Osteoblast (primary cell): ENCODE results near the gene POU6F2. TPM values are rescaled to one million over a fixed set of nuclear protein-coding genes. Genes with fewer than 3 reads are reported as not detected.

ENCODE experiments used
- DNase-seq: peaks from one replicate; pipeline ENCODE4 v3.0.0; 2011; ENCODE audit warnings: low spot score, mixed read lengths; ENCODE audit not compliant: insufficient read length; ENCODE audit errors: missing footprints
- H2AFZ ChIP-seq: 2 replicates; pipeline ENCODE4 v1.6.0; 2011; ENCODE audit warnings: mild to moderate bottlenecking, low read length
- H3K27ac ChIP-seq: 2 replicates; pipeline ENCODE4 v1.5.1; 2011; ENCODE audit warnings: mild to moderate bottlenecking, low read depth, low read length, moderate library complexity
- H3K27me3 ChIP-seq: 2 replicates; pipeline ENCODE4 v1.6.0; 2012; ENCODE audit warnings: mild to moderate bottlenecking, control low read depth, inconsistent platforms, low read length, moderate library complexity; ENCODE audit not compliant: insufficient read depth
- H3K36me3 ChIP-seq: 2 replicates; pipeline ENCODE4 v1.5.1; 2011; ENCODE audit warnings: mild to moderate bottlenecking, low read length, control low read depth, moderate library complexity; ENCODE audit not compliant: insufficient read depth
- H3K4me1 ChIP-seq: 2 replicates; pipeline ENCODE4 v1.5.1; 2011; ENCODE audit warnings: mild to moderate bottlenecking, low read length, control low read depth, moderate library complexity; ENCODE audit not compliant: insufficient read depth
- H3K4me2 ChIP-seq: 2 replicates; pipeline ENCODE4 v1.6.0; 2011; ENCODE audit warnings: mild to moderate bottlenecking, low read length; ENCODE audit not compliant: insufficient read depth
- H3K4me3 ChIP-seq: fragments of 200-600 bp; sonication (generic); 3 replicates; pipeline ENCODE4 v1.5.1; 2012; ENCODE audit warnings: mild to moderate bottlenecking, low read length, inconsistent platforms; ENCODE audit not compliant: insufficient read depth
- H3K79me2 ChIP-seq: 2 replicates; pipeline ENCODE4 v1.6.0; 2012; ENCODE audit warnings: mild to moderate bottlenecking, low read length, control low read depth, inconsistent platforms; ENCODE audit not compliant: insufficient read depth
- H3K9me3 ChIP-seq: 2 replicates; pipeline ENCODE4 v1.5.1; 2011; ENCODE audit warnings: low read depth, low read length, control low read depth
- H4K20me1 ChIP-seq: 2 replicates; pipeline ENCODE4 v1.6.0; 2012; ENCODE audit warnings: mild to moderate bottlenecking, low read length, control low read depth; ENCODE audit not compliant: insufficient read depth
- CTCF ChIP-seq: IDR thresholded peaks from 2 replicates; pipeline ENCODE4 v1.5.1; 2011; ENCODE audit warnings: mild to moderate bottlenecking, low read depth, low read length, moderate library complexity; ENCODE audit errors: extremely low read depth
- total RNA-seq: library from RNA; depleted of rRNA; stranded (reverse); fragments of >200 nt; gene quantifications from 2 replicates; pipeline ENCODE4 v1.2.3, GENCODE V29; 2012

POU6F2 gene
- total RNA-seq, 1 donor: not detected

DNA sequence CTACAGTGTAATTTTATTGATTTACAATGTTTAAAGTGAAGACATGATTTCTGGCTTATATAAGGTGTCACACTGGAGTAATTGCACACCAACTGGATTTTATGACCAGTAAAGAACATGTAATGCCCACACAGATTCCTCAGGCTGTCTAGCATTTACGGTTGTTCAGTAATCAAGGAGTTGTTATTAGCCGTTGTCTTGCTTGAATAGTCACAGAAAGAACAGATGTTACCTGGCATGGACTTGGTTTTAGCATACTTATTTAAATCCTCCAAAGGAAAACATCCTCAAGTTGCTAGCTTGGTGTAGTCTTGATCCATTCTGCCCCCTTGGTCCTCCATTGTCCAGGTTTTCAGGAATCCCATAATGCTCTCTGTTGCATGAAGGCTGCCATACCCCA is 65.8 kb downstream of the POU6F2 start:
- H3K4me1 ChIP-seq: no peaks in the 10 kb centered on the region
- H4K20me1 ChIP-seq: no peaks in the 10 kb centered on the region
- H3K36me3 ChIP-seq: no peaks in the 10 kb centered on the region
- no peaks in the 10 kb centered on the region for H3K9me3 ChIP-seq
- no peak overlapping the region for H3K27ac ChIP-seq
- no peak overlapping the region for H3K4me3 ChIP-seq
- DNase-seq: no peak
- H3K4me2 ChIP-seq: no peak overlapping the region
- H3K27me3 ChIP-seq: no peaks in the 10 kb centered on the region
- no peaks in the 10 kb centered on the region for H3K79me2 ChIP-seq
- H2AFZ ChIP-seq: no peak overlapping the region
- TF ChIP-seq CTCF: no peak

GRCh38 chr7:39044489-39044888 is 66.8 kb downstream of the POU6F2 start:
- Histone ChIP-seq H3K4me2 (no peak overlapping the region), H2AFZ (no peak overlapping the region), H3K27me3 (no peaks in the 10 kb centered on the region), H4K20me1 (no peaks in the 10 kb centered on the region), H3K27ac (no peak overlapping the region), H3K4me3 (no peak overlapping the region), H3K4me1 (no peaks in the 10 kb centered on the region), H3K36me3 (no peaks in the 10 kb centered on the region), H3K9me3 (no peaks in the 10 kb centered on the region), H3K79me2 (no peaks in the 10 kb centered on the region)
- DNase-seq: no peak
- TF ChIP-seq CTCF: no peak

DNA sequence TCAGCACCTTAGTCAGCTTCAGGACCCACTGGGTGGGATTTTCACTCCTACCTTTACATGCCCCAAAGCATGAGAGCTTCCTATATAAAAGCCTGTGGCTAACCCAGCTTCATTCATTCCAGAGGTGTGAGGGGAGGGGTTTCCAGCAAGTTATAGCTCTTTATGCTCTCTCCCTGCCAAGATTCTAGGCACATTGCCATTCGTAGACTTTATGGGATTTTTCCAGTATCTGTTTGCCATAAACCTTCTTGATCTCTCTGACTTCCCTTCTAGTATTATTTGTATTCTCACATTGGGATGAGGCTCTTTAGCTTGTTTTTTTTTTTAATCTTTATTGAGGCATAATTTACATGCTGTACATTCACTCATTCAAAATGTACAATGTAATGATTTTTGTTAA is 67.5 kb downstream of the POU6F2 start:
- Histone ChIP-seq H2AFZ (no peak overlapping the region), H3K36me3 (no peaks in the 10 kb centered on the region), H3K9me3 (no peaks in the 10 kb centered on the region), H3K4me2 (no peak overlapping the region), H3K27ac (no peak overlapping the region), H3K4me3 (no peak overlapping the region), H3K4me1 (no peaks in the 10 kb centered on the region), H4K20me1 (no peaks in the 10 kb centered on the region), H3K27me3 (no peaks in the 10 kb centered on the region), H3K79me2 (no peaks in the 10 kb centered on the region)
- DNase-seq: no peak
- TF ChIP-seq CTCF: no peak

DNA sequence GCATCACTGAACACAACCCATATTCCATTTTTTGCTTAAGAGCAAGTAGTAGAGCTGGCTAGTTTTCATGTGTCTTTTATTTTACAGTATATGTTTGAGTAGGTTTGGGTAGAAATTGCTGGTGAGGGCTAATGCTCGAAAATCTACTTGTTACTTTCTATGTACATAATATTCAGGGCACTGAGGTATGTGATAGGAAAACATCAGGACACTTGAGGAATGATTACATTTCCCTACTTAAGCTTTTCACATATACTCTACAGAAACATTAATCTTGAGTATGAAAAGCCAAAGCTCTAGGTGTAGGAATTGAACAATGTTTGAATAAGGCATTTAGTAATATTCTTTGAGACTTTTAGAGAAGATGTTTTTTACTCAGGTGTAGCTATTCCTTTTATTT is 73.6 kb downstream of the POU6F2 start:
- Histone ChIP-seq H3K27ac (no peak overlapping the region), H4K20me1 (no peaks in the 10 kb centered on the region), H2AFZ (no peak overlapping the region), H3K4me2 (no peak overlapping the region), H3K4me3 (no peak overlapping the region), H3K36me3 (no peaks in the 10 kb centered on the region), H3K4me1 (no peaks in the 10 kb centered on the region), H3K9me3 (no peaks in the 10 kb centered on the region), H3K79me2 (no peaks in the 10 kb centered on the region), H3K27me3 (no peaks in the 10 kb centered on the region)
- DNase-seq: no peak
- no peak for TF ChIP-seq CTCF
